Lower lobe of right lung (tissue), 2 donors: ENCODE results near the gene LRRC26. TPM values are rescaled to one million over a fixed set of nuclear protein-coding genes. Genes with fewer than 3 reads are reported as not detected.

ENCODE experiments used
- ATAC-seq, 2 donors: fragments of 200-7000 bp; cut with Tn5 transposase; one replicate each; pipeline ENCODE4 v1.9.1; 2020 to 2022; ENCODE audit warnings: mild to moderate bottlenecking in 2 of 2, moderate library complexity in 2 of 2
- DNase-seq: peaks from one replicate; pipeline ENCODE4 v3.0.0-alpha.2; 2020
- H3K27ac ChIP-seq: fragments of 200-600 bp; one replicate; pipeline ENCODE4 v1.8.0; 2022
- H3K27me3 ChIP-seq: fragments of 200-600 bp; one replicate; pipeline ENCODE4 v1.8.0; 2022; ENCODE audit warnings: low read depth
- H3K36me3 ChIP-seq: fragments of 200-600 bp; one replicate; pipeline ENCODE4 v1.8.0; 2022; ENCODE audit warnings: mild to moderate bottlenecking
- H3K4me1 ChIP-seq: fragments of 200-600 bp; one replicate; pipeline ENCODE4 v1.8.0; 2022
- H3K4me3 ChIP-seq: fragments of 200-600 bp; one replicate; pipeline ENCODE4 v1.8.0; 2022; ENCODE audit warnings: mild to moderate bottlenecking
- H3K9me3 ChIP-seq: fragments of 200-600 bp; one replicate; pipeline ENCODE4 v1.8.0; 2022
- intact Hi-C: fragments of 100-400 bp; cut with DNase I; formaldehyde crosslinking; loops from one replicate; pipeline ENCODE4 v1.11.0; 2022
- total RNA-seq: library from RNA; stranded (reverse); fragmentation: NEBNext Ultra II Directional; extraction: Animal tissue kit (Norgen Biotek cat#: 25700); gene quantifications from one replicate; pipeline ENCODE4 v1.2.1, GENCODE V29; 2021
- TF ChIP-seq, protein P1 (sequence below): fragments of 200-600 bp; IDR thresholded peaks from one replicate; pipeline ENCODE4 v1.8.0; 2022; ENCODE audit warnings: antibody characterized with exemption, mild to moderate bottlenecking
- donor health status: DM: no; HTN: yes; CAD: no; lungs with severe emphysema.

Gene LRRC26
- total RNA-seq, 1 donor from 2014 or later, result 1.0 TPM

DNA sequence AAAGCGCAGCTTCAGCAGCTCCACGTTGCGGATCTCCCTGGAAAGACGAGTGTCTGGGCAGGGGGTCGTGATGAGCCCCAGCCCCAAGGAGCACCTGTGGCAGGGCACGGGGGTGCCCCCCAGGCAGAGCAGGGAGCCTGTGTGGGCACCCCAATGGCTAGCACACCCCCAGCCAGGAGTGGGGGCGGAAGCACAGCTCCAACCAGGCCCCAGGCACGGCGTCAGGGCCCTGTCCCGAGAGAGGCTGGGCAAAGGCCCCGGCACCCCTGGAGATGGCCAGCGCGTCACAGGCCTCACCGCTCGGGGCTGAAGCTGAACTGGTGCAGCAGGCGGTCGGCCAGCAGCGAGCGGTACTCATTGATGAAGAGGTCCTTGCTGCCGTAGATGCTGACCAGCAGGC is 10.6 kb upstream of the LRRC26 start:
- peaks cover 7% of the 10 kb centered on the region for H3K4me1 ChIP-seq
- no peak for ATAC-seq
- H3K36me3 ChIP-seq, result peaks cover 78% of the 10 kb centered on the region
- H3K27ac ChIP-seq, result no peak overlapping the region
- H3K9me3 ChIP-seq, result no peaks in the 10 kb centered on the region
- no peak overlapping the region for H3K4me3 ChIP-seq
- intact Hi-C loops, result no loop called here
- no peaks in the 10 kb centered on the region for H3K27me3 ChIP-seq
- TF ChIP-seq, protein P1, sequence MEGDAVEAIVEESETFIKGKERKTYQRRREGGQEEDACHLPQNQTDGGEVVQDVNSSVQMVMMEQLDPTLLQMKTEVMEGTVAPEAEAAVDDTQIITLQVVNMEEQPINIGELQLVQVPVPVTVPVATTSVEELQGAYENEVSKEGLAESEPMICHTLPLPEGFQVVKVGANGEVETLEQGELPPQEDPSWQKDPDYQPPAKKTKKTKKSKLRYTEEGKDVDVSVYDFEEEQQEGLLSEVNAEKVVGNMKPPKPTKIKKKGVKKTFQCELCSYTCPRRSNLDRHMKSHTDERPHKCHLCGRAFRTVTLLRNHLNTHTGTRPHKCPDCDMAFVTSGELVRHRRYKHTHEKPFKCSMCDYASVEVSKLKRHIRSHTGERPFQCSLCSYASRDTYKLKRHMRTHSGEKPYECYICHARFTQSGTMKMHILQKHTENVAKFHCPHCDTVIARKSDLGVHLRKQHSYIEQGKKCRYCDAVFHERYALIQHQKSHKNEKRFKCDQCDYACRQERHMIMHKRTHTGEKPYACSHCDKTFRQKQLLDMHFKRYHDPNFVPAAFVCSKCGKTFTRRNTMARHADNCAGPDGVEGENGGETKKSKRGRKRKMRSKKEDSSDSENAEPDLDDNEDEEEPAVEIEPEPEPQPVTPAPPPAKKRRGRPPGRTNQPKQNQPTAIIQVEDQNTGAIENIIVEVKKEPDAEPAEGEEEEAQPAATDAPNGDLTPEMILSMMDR, result no peak
- DNase-seq, result no peak

DNA sequence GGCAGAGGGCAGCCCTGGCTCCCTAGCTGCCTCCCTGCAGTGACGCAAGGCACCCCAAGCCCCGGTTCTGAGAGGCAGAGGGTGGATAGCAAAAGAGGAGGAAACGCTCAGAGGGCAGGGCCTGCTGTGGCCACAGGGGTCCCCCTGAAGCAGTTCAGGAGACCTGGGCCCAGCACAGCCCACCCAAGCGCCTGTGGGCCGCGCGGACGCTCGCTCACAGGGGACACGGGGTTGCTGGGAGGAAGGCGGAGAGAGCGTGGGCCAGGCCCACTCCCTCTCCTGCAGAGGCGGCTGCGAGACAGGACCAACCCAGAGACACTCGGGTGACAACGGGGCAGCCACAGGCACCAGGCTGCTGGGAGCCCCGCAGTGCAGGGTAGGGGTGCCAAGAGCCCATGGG is 9.9 kb upstream of the LRRC26 start:
- Histone ChIP-seq H3K4me3 (no peak overlapping the region), H3K27me3 (no peaks in the 10 kb centered on the region), H3K36me3 (peaks cover 70% of the 10 kb centered on the region), H3K27ac (no peak overlapping the region), H3K4me1 (peaks cover 6% of the 10 kb centered on the region), H3K9me3 (no peaks in the 10 kb centered on the region)
- DNase-seq, result no peak
- intact Hi-C loops, result no loop called here
- TF ChIP-seq, protein P1, result no peak
- no peak for ATAC-seq

DNA sequence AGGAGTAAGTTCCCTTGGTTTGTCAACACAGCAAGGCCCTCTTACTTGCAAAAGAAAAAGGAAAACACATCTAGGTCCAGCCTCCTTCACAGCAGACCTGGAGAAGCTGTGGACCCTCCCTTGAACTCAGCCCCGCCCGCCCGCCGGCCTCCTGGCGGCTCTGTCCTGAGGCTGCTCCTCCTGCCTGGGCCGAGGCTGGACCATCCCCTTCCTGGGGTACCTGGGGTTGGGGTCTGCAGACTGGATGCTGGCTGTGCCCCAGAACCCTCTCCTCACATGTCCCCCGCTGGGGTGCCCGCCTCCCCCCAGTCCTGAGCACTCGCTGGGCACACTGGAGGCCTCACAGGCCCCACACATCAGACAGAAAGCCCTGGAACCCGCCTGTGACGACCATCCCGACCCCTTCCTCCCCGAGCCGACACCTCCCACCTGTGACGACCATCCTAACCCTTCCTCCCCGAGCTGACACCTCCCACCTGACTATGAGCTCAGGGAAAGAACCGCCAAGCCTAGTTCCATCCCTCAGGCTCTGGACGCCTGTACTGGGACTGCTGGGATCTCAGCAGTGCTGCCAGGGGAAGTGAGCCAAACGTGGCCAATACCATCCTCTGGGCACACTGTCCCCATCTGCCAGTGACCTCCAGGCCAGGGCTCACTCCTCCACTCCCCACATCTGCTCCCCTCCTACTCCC is 9.2 kb upstream of the LRRC26 start:
- H3K4me1 ChIP-seq, result peaks cover 6% of the 10 kb centered on the region
- no peak for DNase-seq
- TF ChIP-seq, protein P1, result no peak
- H3K4me3 ChIP-seq, result no peak overlapping the region
- no peak overlapping the region for H3K27ac ChIP-seq
- no peak for ATAC-seq
- H3K27me3 ChIP-seq, result no peaks in the 10 kb centered on the region
- intact Hi-C loops, result no loop called here
- peaks cover 69% of the 10 kb centered on the region for H3K36me3 ChIP-seq
- H3K9me3 ChIP-seq, result no peaks in the 10 kb centered on the region

DNA sequence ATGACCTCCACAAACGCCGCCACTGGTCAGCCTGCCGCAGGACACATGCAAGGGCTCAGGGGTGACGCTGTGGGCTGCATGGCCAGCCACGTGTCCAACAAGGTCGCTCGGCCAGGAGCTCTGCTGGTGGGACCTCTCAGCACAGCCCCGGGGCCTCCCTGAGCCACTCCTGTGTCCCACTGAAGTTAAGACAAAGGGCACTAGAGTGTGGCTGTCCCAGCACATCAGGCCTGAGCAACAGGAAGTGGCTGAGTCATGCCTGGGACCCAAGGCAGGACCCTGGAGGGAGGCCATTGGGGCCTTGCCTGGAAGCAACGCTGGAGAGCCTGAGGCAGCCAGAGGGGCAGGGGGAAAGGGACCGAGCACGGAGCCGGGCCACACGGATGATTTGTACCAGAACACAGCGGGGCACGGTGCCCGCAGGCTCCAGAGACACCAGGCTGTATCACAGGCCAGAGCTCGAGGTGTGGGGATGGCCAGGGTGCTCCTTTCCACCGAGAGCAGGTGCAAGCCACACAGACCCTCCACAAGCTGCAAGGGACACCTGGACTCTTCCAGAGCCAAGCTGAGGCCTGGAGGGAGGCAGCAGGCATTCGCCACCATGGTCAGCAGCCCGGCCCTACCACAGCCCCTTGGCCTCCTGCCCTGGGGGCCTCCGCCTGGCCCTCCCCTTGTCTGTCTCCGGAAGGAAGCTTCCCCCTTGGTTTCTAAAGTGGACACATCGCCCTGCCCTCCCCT is 8.5 kb upstream of the LRRC26 start:
- intact Hi-C loops, result no loop called here
- H3K36me3 ChIP-seq, result peaks cover 62% of the 10 kb centered on the region

DNA sequence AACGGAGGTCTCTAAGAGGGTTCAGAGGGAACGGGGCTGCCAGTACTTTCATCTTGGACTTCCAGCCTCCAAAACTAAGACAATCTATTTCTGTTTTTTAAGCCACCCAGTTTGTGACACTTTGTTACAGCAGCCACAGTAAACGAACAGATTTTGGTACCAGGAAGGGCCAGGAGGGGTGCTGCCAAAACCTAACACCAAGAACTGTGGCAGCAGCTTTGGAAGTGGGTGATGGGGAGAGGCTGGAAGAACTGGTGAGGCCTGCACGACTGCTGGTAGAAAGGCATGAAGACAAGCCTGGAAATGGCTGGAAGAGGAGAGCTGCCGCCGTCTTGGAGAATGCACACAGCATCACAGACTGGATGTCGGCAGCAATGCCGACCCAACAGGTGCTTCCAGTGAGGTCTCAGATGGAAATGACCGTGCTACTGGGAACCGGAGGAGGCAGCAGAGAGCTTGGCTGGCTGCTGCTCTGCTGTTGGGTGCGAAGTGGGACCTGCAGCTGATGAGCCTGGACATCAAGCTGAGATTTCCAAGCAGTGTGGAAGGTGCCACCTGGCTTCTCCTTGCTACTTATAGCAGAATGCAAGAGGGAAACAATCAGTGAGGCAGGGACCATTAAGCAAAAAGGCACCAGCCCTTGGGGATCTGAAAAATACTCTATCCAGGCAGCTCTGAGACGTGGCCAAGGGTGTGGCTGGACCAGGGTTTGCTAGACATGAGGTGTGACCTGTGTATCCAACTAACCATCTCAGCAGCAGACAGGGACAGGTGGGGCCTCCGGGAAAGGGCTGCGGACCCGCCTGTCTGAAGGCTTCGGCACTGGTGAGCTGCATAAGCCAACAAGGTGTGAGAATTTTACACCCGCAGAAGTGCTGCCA is 6.7 kb upstream of the LRRC26 start:
- intact Hi-C loops, result no loop called here
- DNase-seq (no peak), ATAC-seq (no peak)
- no peak overlapping the region for H3K27ac ChIP-seq
- peaks cover 6% of the 10 kb centered on the region for H3K4me1 ChIP-seq
- H3K27me3 ChIP-seq, result peaks cover 9% of the 10 kb centered on the region
- H3K36me3 ChIP-seq, result peaks cover 44% of the 10 kb centered on the region
- H3K9me3 ChIP-seq, result no peaks in the 10 kb centered on the region
- TF ChIP-seq, protein P1, result peak; percentile 40
- H3K4me3 ChIP-seq, result no peak overlapping the region

More for the DNA sequence above, 8.5 kb upstream of the LRRC26 start:
- no peaks in the 10 kb centered on the region for H3K27me3 ChIP-seq
- H3K4me3 ChIP-seq, result no peak overlapping the region
- TF ChIP-seq, protein P1, result no peak
- no peaks in the 10 kb centered on the region for H3K9me3 ChIP-seq
- no peak overlapping the region for H3K27ac ChIP-seq
- peaks cover 6% of the 10 kb centered on the region for H3K4me1 ChIP-seq
- DNase-seq, result no peak
- no peak for ATAC-seq
